Vagina (tissue), 2 donors: Measurements from ENCODE around the gene BNC2. TPM values are rescaled to one million over a fixed set of nuclear protein-coding genes. Genes with fewer than 3 reads are reported as not detected.

Source experiments
- DNase-seq, 2 donors: peaks; one replicate each; pipeline ENCODE4 v3.0.0-alpha.2; 2017; ENCODE audit errors: extremely low spot score in 2 of 2
- H3K27ac ChIP-seq: fragments of 200-600 bp; sonication (generic); one replicate; pipeline ENCODE4 v1.5.1; 2019
- H3K27me3 ChIP-seq: fragments of 200-600 bp; sonication (generic); one replicate; pipeline ENCODE4 v1.5.1; 2019
- H3K36me3 ChIP-seq, 2 donors: fragments of 200-600 bp; sonication (generic); one replicate each; pipeline ENCODE4 v1.5.1; 2017 to 2019
- H3K4me1 ChIP-seq: fragments of 200-600 bp; sonication (generic); one replicate; pipeline ENCODE4 v1.5.1; 2019
- H3K4me3 ChIP-seq, 2 donors: fragments of 200-600 bp; sonication (generic); 1 replicate in 1 of 2; 2 replicates in 1 of 2; pipeline ENCODE4 v1.5.1; 2016 to 2019
- H3K9me3 ChIP-seq: fragments of 200-600 bp; sonication (generic); one replicate; pipeline ENCODE4 v1.5.1; 2019
- CTCF ChIP-seq, 3 experiments: fragments of 450-650 bp in 2 of 3; fragments of 200-600 bp in 1 of 3; sonication (generic) in 1 of 3; IDR thresholded peaks; one replicate each; pipeline ENCODE4 v1.5.1; 2017 to 2019; ENCODE audit warnings: antibody characterized with exemption in 3 of 3, mild to moderate bottlenecking in 2 of 3, moderate library complexity in 2 of 3
- POLR2A ChIP-seq, 2 donors: fragments of 450-650 bp; IDR thresholded peaks; one replicate each; pipeline ENCODE4 v1.6.1; 2017; ENCODE audit warnings: antibody characterized with exemption in 2 of 2, mild to moderate bottlenecking in 2 of 2, moderate library complexity in 2 of 2
- POLR2AphosphoS5 ChIP-seq, 2 donors: sonication (generic); formaldehyde crosslinking; IDR thresholded peaks; one replicate each; pipeline ENCODE4 v1.9.0; 2017; ENCODE audit warnings: antibody characterized with exemption in 2 of 2, mild to moderate bottlenecking in 2 of 2, low read depth in 1 of 2; ENCODE audit not compliant: insufficient read depth in 1 of 2
- intact Hi-C: fragments of 100-400 bp; cut with DNase I; formaldehyde crosslinking; loops from one replicate; pipeline ENCODE4 v1.15.1; 2023
- total RNA-seq: library from RNA; depleted of rRNA; stranded (reverse); fragments of >200 nt; gene quantifications from one replicate; pipeline ENCODE4 v1.2.3, GENCODE V29; 2016

BNC2 gene
- total RNA-seq, 1 donor from 2014 or later, result 33.9 TPM

- no peak for TF ChIP-seq POLR2A (IDR thresholded peaks at IDR 0.05)
- no peak for TF ChIP-seq POLR2AphosphoS5 (IDR thresholded peaks at IDR 0.05; ENCODE audit: insufficient read depth in 1 of 2, low read depth in 1 of 2)
- TF ChIP-seq CTCF (IDR thresholded peaks at IDR 0.05), result no peak
- Histone ChIP-seq H3K4me3 (no peak overlapping the region), H3K27ac (no peak overlapping the region), H3K4me1 (peaks cover 35% of the 10 kb centered on the region), H3K36me3 (no peaks in the 10 kb centered on the region), H3K9me3 (no peaks in the 10 kb centered on the region), H3K27me3 (no peaks in the 10 kb centered on the region)
- intact Hi-C loops, result loop anchor here (5.0 kb wide), 1 partner anchor 1810 kb away; no protein-coding TSS in a partner anchor
- DNase-seq, result no peak
These were observed 247.9 kb downstream of the BNC2 start for GRCh38 chr9:16622541-16622940.

GRCh38 chr9:16619914-16620520, 250.5 kb downstream of the BNC2 start:
- peaks cover 10% of the 10 kb centered on the region for H3K4me1 ChIP-seq
- no peak for DNase-seq
- no peak for TF ChIP-seq POLR2A (IDR thresholded peaks at IDR 0.05)
- no peak overlapping the region for H3K4me3 ChIP-seq
- intact Hi-C loops, result loop anchor here (5.0 kb wide), 1 partner anchor 1812 kb away; no protein-coding TSS in a partner anchor
- no peaks in the 10 kb centered on the region for H3K9me3 ChIP-seq
- H3K27me3 ChIP-seq, result no peaks in the 10 kb centered on the region
- H3K36me3 ChIP-seq, result no peaks in the 10 kb centered on the region
- H3K27ac ChIP-seq, result no peak overlapping the region

GRCh38 chr9:16619402-16619801, 251.1 kb downstream of the BNC2 start:
- intact Hi-C loops, result no loop called here
- no peaks in the 10 kb centered on the region for H3K27me3 ChIP-seq
- TF ChIP-seq CTCF (IDR thresholded peaks at IDR 0.05), result no peak
- no peak for TF ChIP-seq POLR2A (IDR thresholded peaks at IDR 0.05)
- no peak for TF ChIP-seq POLR2AphosphoS5 (IDR thresholded peaks at IDR 0.05; ENCODE audit: insufficient read depth in 1 of 2, low read depth in 1 of 2)
- H3K9me3 ChIP-seq, result no peaks in the 10 kb centered on the region
- peaks cover 6% of the 10 kb centered on the region for H3K4me1 ChIP-seq
- DNase-seq, result no peak
- H3K27ac ChIP-seq, result no peak overlapping the region
- no peak overlapping the region for H3K4me3 ChIP-seq
- no peaks in the 10 kb centered on the region for H3K36me3 ChIP-seq

DNA sequence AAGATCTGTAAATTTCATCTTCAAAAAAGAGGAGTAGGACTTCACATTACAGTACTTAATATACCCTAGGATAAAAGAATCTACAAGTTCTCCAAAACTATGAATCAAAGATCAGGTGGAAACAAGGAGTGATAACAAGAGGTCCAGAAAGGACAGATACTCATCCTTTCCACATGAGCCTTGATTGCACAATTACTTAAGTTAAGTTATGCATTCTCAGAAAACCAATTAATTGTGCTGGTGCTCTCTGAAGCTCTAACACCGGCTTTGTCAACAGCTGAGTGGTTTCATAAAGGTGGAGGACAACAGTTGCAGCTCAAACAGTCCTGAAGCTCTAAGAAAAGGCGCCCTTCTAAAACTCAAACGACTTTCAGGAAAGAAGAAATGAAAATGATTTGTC, 251.9 kb downstream of the BNC2 start:
- Histone ChIP-seq H3K27ac (no peak overlapping the region), H3K36me3 (no peaks in the 10 kb centered on the region), H3K4me3 (no peak overlapping the region), H3K9me3 (no peaks in the 10 kb centered on the region), H3K4me1 (peaks cover 6% of the 10 kb centered on the region), H3K27me3 (no peaks in the 10 kb centered on the region)
- DNase-seq, result no peak
- no peak for TF ChIP-seq POLR2AphosphoS5 (IDR thresholded peaks at IDR 0.05; ENCODE audit: insufficient read depth in 1 of 2, low read depth in 1 of 2)
- intact Hi-C loops, result no loop called here

GRCh38 chr9:16616686-16617085, 253.8 kb downstream of the BNC2 start:
- Histone ChIP-seq H3K4me1 (peaks cover 6% of the 10 kb centered on the region), H3K9me3 (no peaks in the 10 kb centered on the region), H3K27me3 (no peaks in the 10 kb centered on the region), H3K4me3 (no peak overlapping the region), H3K27ac (no peak overlapping the region), H3K36me3 (no peaks in the 10 kb centered on the region)
- intact Hi-C loops, result no loop called here
- no peak for DNase-seq
- no peak for TF ChIP-seq POLR2A (IDR thresholded peaks at IDR 0.05)
- no peak for TF ChIP-seq POLR2AphosphoS5 (IDR thresholded peaks at IDR 0.05; ENCODE audit: insufficient read depth in 1 of 2, low read depth in 1 of 2)
- TF ChIP-seq CTCF (IDR thresholded peaks at IDR 0.05), result no peak

GRCh38 chr9:16615451-16615850, 255.0 kb downstream of the BNC2 start:
- H3K27me3 ChIP-seq, result no peaks in the 10 kb centered on the region
- intact Hi-C loops, result no loop called here

More at GRCh38 chr9:16615451-16615850, 255.0 kb downstream of the BNC2 start:
- DNase-seq, result no peak
- Histone ChIP-seq H3K9me3 (no peaks in the 10 kb centered on the region), H3K4me1 (peaks cover 6% of the 10 kb centered on the region), H3K4me3 (no peak overlapping the region), H3K36me3 (no peaks in the 10 kb centered on the region), H3K27ac (no peak overlapping the region)
- TF ChIP-seq POLR2AphosphoS5 (IDR thresholded peaks at IDR 0.05; ENCODE audit: insufficient read depth in 1 of 2, low read depth in 1 of 2) (no peak), CTCF (IDR thresholded peaks at IDR 0.05) (no peak), POLR2A (IDR thresholded peaks at IDR 0.05) (no peak)
